Fibroblast of gingiva (primary cell): Measurements from ENCODE around the gene EML1.

Experiments
- DNase-seq: peaks from one replicate; pipeline ENCODE4 v3.0.0-alpha.2; 2011; ENCODE audit warnings: low read depth

EML1 gene

GRCh38 chr14:99824776-99825175, 31.6 kb downstream of the EML1 start:
- DNase-seq, result no peak

GRCh38 chr14:99829450-99829849, 36.2 kb downstream of the EML1 start:
- DNase-seq, result no peak

- no peak for DNase-seq
These were observed 38.1 kb downstream of the EML1 start for GRCh38 chr14:99831303-99831702.

GRCh38 chr14:99831903-99832685, 38.9 kb downstream of the EML1 start:
- no peak for DNase-seq

- no peak for DNase-seq
These were observed 44.6 kb downstream of the EML1 start for GRCh38 chr14:99837822-99838221.

- DNase-seq, result peak; percentile 47
These were observed 45.5 kb downstream of the EML1 start for GRCh38 chr14:99838639-99839134.

- DNase-seq, result no peak
These were observed 46.5 kb downstream of the EML1 start for GRCh38 chr14:99839696-99840095.

- DNase-seq, result no peak
These were observed 47.1 kb downstream of the EML1 start for GRCh38 chr14:99840265-99840664.

- no peak for DNase-seq
These were observed 47.6 kb downstream of the EML1 start for GRCh38 chr14:99840774-99841305.

GRCh38 chr14:99841436-99842071, 48.3 kb downstream of the EML1 start:
- no peak for DNase-seq

GRCh38 chr14:99842141-99842540, 48.9 kb downstream of the EML1 start:
- DNase-seq, result no peak

GRCh38 chr14:99846808-99847207, 53.6 kb downstream of the EML1 start:
- no peak for DNase-seq

- DNase-seq, result no peak
These were observed 57.5 kb downstream of the EML1 start for GRCh38 chr14:99850709-99851108.

GRCh38 chr14:99852578-99852977, 59.4 kb downstream of the EML1 start:
- DNase-seq, result no peak

- DNase-seq, result peak; percentile 19
These were observed 60.0 kb downstream of the EML1 start for GRCh38 chr14:99853206-99853605.

GRCh38 chr14:99854831-99855230, 61.6 kb downstream of the EML1 start:
- DNase-seq, result no peak

GRCh38 chr14:99855271-99855670, 62.1 kb downstream of the EML1 start:
- DNase-seq, result peak; percentile 13

- DNase-seq, result no peak
These were observed 64.3 kb downstream of the EML1 start for GRCh38 chr14:99857551-99857950.

GRCh38 chr14:99860219-99860618, 67.0 kb downstream of the EML1 start:
- no peak for DNase-seq

GRCh38 chr14:99862136-99862535, 68.9 kb downstream of the EML1 start:
- no peak for DNase-seq

GRCh38 chr14:99863059-99863458, 69.8 kb downstream of the EML1 start:
- DNase-seq, result no peak

- no peak for DNase-seq
These were observed 72.2 kb downstream of the EML1 start for GRCh38 chr14:99865408-99865807.

- DNase-seq, result no peak
These were observed 77.4 kb downstream of the EML1 start for GRCh38 chr14:99870617-99871016.
